Stimulated activated CD8-positive, alpha-beta memory T cell treated with anti-CD3 and anti-CD28 coated beads, Interleukin-15, amount 100 ng/mL, for 24 hours (primary cell): ENCODE measurements around the gene SLC47A2.

Experiments used
- DNase-seq: peaks from one replicate; pipeline ENCODE4 v3.0.0-alpha.2; 2020; ENCODE audit warnings: low read depth

Gene SLC47A2

DNA sequence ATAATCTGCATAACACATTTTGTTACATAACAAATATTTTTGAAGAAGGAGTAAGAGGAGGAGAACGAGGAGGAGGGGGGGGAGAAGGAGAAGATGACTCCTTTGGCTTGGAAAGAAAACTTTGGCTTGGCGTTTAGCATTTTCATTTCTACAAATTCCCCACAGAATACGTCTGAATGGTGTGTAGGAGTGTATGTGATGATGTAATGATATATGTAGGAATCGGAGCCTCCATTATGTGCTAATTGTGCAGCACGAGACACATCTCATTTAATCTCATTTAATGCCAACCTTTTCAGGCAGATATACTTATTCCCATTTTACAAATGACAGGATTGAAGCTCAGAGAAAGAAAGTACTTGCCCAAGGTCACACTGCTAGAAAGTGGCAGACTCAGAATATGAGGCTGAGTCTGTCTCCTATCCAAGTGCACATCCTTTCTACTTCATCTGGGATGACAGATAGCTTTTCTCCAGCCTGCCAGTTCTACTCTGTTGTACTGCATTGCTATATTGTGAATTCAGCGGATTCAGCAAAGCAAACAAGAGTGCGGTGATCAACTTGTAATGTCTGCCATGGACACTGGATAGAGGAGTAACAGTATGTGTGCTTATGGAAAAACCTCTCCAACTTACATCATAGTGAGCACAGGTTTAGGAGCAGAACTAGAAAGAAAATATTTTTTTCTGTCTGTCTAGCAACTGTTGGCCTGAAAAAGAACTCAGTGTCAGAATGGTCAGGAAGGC, 10.4 kb upstream of the SLC47A2 start:
- no peak for DNase-seq

- no peak for DNase-seq
These were observed 9.1 kb upstream of the SLC47A2 start for GRCh38 chr17:19725486-19725885.

DNA sequence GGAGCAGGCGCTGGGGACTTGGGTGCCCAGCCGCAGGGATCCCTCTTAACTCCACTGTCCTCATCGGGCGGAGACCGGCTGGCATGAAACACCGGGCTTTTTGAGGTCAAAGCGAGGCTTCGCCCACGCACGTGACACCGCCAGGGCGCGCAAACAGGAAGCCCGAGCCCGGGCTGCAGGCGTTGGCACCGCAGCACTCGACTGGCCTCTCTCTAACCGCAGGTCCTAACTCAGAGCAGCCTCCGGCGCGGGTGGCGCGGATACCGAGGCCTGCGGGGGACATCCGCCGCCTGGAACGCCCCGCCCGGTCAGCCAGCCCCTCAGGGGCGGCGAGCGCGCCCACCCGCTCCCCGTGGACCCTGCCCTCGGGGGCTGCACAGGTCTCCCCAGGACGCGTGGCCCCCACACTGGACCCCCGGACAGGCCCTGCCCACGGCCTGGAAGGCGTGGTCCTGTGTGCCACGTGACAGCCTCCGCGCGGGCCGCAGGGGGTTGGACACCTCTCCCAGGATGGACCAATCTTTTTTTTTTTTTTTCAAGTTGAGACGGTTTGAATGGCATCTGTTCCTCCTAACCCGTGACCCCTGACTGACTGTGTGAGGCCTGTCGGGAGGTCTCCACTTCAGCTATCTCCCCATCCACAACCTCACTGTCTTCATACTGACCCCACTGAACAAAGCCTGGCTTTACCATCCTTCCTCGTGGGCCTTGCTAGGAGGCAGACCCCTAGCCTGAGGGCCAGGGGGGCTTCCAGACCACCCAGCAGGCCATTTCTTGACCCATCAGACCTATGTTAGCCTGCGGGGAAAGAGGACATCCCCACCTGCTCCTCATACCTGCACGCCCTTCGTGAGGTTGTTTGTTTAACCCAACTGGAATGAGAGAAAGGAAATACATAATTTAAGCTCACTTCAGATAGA, 8.4 kb upstream of the SLC47A2 start:
- peak; percentile 6 for DNase-seq

DNA sequence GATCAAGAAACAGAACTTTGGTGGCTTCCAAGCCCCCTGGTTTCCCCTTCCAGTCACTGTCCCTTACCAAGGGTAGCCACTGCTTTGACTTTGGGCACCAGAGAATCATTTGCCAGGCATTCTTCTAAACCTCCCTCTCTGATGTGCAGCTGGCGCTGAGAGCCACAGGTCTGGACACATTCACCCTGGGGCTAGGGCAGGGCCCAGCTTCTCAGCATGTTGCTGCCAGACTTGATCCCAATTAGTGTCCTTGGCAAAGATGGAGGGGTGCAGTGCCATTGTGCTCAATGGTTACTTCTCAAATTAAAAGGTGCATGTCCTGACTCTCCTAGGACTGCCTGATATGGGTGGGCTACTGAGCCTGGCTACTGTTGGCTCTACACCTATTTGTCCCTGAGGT, 7.6 kb upstream of the SLC47A2 start:
- DNase-seq, result no peak

DNA sequence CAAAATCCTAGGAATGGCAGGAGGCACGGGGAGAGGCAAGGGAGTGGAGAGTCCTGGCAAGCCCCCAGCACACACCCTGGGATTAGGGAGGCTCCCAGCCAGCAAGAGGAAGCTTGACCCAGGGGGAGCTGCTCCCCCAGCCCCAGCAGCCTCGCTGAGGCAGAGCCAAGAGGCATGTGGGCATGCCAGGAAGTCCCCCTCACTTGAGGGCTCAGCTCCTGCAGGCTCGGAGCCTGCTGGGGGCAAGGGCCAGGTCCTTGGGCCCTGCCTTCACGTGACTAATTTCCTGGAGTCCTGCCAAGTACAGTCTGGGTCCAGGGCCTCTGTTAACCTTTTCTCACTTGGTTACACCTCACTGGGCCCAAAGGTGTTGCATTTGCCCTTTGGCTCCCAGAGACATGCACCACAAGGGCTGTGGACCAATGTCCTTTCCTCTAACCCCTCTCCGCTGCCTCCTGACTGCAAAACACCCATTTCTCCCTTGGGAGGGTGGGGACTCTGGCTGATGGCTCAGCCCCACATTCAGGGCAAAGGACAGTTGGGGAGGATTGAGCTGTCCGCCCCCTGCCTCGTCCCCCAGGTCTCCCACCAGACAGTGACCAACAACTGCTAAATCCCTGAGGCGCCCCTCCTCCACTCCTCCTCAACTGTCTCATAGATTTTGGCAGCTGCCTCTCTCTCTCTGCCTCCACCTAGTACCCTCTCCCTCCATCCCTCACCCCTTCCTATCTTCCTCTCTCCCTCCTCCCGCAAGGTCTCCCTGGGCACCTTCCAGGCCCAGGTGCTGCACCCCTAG, 4.4 kb upstream of the SLC47A2 start:
- DNase-seq, result no peak

- no peak for DNase-seq
These were observed 3.8 kb upstream of the SLC47A2 start for GRCh38 chr17:19720210-19720475.

DNA sequence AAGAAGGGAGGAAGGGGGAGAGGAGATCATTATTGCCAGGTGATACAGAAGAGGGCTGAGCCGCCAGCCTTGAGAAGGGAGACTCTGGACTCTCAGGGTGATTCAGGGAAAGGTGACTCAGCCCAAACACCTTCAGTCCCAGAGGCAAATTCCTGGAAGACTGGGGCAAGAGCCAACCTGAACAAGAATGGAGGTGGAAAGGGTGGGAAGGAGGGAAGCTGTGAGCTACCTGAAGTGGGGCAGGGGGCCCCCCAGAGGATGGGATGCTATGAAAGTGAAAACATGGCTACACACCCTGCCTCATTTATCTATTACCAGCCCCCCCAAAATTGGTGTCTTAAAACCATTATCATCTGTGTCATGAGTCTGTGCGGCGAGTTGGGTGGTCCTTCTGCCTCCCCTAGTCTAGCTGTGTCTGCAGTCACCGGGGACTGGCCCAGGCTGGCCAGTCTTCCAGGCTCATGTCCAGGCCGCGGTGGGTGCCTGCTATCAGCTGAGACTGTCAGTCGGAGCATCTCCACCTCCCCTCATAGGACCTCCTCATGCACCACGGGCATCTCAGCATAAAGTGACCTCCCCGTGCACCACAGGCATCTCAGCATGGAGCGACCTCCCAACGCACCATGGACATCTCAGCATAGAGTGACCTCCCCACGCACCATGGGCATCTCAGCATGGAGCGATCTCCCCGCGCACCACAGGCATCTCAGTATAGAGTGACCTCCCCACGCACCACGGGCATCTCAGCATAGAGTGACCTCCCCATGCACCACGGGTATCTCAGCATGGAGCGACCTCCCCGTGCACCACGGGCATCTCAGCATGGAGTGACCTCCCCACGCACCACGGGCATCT, 3.2 kb upstream of the SLC47A2 start:
- DNase-seq, result no peak

DNA sequence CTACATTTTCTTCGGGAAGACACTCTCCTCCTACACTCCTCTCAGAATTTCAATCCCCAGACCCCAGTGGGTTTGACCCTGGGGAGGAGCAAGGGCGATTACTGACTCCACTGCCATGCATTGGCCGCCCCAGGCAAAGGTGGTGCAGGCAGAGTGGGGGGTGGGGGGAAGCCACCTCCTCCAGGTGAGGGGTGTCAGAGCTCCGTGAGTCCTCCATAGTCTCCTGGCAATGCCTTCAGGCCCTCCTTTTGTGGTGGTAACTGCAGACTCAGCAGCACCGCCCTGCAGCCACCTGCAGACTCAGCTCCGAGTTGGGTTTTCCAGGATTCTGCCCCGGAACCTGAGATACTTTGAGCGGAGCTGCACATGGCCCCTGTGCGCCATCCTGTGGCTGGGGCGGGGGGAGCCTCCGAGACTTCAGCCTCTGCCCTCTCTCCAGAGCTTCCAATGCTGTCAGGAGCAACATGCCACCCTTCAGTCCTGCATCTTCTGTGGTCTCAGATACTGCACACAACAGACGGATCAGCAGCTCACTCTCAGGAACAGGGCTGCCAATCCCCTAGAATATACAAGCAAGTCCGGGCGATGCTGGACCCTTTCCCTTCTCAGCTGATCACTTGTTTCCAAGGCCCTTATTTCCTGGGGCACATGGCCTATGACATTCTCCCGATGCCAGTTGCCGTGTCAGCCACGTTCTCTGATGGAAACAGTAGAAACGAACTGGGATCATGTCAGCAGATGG, 2.4 kb upstream of the SLC47A2 start:
- no peak for DNase-seq

DNA sequence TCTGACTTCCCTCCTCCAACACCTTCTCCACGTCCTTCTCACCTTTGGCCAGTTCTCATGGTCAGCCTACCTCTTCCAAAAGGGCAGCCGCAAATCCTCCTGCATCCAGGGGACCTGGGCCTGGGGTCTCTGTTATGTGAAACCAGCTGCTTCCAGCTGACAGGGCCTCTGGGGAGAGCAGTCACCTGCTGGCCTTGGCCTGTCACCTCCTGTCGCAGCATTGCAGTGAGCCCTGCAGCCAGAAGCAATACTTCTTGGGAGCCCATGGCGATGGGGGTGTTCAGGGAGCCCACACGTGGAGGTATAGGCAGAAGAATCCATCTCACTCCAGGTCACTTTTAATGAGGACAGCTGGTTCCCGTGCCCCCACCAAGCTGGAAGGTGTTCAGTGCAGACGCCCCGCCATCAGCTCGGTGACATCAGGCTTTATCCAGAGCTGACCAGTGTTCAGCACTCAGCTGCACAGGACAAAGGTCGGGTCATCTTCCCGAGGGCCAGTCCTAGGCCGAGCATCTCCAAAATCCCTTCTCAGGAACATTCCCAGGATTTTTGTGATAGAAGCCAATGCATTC, 1.7 kb upstream of the SLC47A2 start:
- DNase-seq, result no peak

DNA sequence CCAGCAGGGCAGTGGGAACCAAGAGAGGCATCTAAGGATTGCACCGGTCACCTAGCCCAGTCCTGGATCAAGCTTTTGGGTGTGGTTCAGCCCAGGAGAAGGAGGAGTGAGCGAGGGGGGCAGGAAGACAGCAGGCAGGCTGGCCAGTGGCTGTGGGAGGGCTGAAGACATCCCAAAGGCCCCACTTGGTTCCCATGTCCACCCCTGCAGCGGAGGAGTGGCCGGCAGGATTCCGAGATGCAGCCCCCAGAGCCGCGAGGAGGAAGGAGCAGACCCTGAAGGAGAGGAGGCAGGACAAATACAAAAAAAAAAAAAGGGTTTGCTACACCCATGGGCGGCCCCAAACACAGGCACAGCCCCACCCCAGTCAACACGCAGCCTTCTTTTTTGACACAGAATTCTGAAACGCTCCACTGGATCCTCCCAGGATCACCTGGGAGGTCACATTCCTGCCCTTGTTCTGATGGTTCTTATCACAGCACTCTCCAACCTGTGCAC, 1.1 kb upstream of the SLC47A2 start:
- DNase-seq, result no peak

DNA sequence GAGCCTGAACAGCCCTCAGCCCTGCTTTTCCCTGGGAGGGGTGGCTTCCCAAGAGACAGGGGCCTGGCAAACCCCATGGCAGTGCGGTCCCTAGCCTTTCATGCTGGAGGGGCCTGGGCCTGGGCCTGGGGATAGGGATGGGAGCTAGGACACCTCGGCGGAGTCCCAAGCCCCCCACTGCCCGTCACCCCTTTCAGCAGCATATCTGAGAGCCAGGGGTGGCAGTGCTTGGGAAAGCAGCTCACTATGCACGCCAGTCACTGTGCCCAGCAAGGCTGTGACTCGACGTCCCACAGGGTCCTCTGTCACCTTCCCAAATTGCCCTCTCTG, 612 bp upstream of the SLC47A2 start:
- no peak for DNase-seq

GRCh38 chr17:19714542-19715411, 1.6 kb downstream of the SLC47A2 start:
- DNase-seq, result no peak

GRCh38 chr17:19713901-19714361, 2.5 kb downstream of the SLC47A2 start:
- no peak for DNase-seq

DNA sequence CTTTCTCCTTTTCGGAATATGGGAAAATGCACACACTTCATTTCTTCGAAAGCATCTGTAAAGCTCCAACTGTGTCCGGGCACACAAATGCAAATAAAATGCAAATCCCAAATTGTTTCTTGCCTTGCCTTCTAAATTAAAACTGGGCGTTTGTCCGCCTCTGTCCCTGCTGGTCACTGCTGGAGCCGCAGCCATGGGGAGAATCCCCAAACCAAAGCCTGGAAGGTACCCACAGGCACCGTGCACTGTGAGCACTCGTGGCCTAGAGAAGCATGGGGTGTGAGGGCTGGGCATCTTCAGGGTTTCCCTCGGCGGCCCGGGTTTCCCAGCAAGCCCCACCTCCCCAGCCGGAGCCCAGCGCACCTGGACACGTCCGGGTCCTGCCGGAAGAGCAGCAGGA, 2.9 kb downstream of the SLC47A2 start:
- DNase-seq, result no peak

GRCh38 chr17:19712436-19713004, 3.9 kb downstream of the SLC47A2 start:
- DNase-seq, result no peak

DNA sequence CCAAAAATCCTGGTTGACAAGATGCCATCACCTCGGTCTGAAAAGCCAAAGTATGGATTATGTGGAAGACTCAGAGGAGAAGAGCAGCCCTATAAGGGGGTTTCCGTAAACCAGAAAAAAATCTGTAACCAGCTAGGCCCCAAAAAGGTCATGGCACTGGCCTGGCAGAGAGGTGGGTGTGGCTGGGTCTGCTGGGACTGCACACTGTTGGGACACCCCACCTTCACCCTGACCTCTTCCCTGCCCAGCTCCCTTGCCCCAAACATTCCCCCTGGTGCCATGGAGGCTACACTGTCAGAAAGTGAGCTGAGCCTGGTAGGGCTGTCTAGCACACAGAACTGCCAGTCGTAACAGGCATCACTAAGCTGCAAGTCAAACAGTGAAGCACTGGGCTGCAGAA, 6.5 kb downstream of the SLC47A2 start:
- DNase-seq, result no peak

DNA sequence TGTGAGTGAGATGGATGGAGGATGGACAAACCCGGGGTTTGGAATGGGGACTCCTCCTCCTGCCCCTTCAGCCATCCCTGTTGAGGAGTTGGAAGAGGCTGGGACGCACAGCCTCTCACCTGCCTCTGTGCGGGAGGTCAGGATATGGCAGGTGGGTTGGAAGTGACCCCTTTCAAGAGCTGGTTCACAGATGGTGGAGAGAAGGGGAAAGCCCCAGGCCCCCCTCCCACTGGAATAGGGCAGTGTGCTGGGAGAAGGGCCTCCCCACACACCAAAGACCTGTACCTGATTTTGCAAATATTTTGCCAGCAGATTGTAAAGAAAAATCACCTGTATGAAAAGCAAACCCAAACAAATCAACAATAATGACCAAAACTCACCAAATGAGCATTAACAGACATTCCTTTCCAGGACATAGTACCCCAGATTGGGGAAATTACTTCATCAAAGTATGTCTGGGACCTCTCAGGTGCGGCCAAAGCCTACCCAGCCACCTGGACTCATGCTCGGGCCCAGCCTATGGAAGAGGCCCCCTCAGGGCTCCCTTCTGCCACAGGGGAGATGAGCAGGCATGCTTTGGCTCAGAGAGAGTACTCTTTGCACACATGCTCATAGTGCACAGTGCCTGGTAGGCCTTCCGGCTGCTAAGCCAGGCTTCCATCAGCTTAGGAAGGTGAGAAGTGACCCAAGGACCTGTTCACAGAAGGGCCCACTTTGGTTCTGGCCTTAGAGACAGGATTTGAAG, 7.8 kb downstream of the SLC47A2 start:
- no peak for DNase-seq

DNA sequence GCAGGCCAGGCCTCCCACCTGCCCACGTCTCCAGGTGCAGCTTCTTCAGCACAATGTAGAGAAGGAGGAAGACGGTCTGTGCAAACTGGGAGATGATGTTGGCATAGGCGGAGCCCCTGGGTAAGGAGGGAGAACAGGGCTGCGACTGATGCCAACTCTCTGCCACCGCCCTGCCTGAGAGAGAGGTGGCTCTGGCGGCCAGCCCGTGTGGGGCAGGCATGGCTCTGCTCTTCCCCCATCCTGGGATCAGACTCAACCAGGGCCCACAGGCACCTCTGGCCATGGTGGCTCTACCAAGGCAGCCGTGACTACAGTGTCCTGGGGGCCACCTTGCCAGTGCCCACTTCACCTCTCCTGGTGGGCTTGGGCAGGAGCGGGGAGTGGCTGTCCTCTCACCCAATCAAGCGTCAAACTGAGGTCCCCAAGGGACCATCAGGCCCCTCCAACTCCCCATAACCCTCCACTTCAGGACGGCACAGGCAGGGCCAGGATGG, 8.6 kb downstream of the SLC47A2 start:
- no peak for DNase-seq
